Fibroblast of the conjunctiva (primary cell): ENCODE measurements around the gene RILPL1.

Source experiments
- DNase-seq: peaks from one replicate; pipeline ENCODE4 v3.0.0-alpha.2; 2010; ENCODE audit warnings: low read depth

The RILPL1 gene

DNA sequence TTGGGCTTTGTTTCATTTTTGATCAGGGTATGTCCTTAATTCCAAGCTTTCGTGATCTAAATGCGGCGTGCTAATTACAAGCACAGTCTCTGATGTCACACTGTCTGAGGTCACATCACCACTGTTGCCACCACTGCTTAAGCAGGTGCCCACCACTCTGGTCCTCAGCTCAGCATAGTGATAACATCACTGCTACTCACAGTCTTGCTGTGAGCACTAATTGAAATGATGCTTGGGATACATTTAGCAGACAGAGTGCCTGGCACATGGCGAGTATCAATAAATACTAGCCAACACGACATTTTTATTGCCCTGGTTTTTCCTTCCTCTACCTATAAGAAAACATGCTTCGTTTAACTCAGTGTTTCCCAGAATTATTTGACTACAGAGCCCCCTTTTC is 104.9 kb downstream of the RILPL1 start:
- no peak for DNase-seq

- DNase-seq: no peak
These were observed 106.3 kb downstream of the RILPL1 start for GRCh38 chr12:123427036-123427769.

DNA sequence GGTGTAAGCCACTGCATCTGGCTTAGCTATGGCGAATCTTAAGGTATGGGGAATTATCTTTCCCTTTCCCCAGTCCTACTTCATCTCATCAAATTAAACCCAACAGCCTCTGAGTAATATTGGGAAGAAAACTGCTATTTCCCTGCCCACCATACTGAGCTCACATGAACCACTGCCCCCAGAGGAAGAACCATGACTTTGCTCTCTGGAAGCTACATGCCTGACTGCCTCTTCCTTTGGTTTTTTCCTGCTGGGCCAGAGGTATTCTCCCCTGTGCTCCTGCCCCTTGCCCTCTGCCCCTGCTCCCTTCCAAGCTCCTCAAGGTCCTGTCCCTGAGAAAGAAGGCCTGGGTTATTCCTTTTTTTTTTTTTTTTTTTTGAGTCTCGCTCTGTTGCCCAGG is 112.2 kb downstream of the RILPL1 start:
- DNase-seq: no peak
